OCI-LY7 (cell line): ENCODE measurements around the gene ID2. TPM values are rescaled to one million over a fixed set of nuclear protein-coding genes. Genes with fewer than 3 reads are reported as not detected.

Experiments used
- BruUV-seq: library from RNA; stranded (reverse); fragments of 400-500 nt; replicated peaks from 2 replicates; lab custom pipeline; 2021; lab: Mats Ljungman, UMichigan
- CTCF ChIA-PET: fragments of 300-600 bp; sonication (Branson Sonifier 250); formaldehyde crosslinking; loops from one replicate; lab custom pipeline; 2022; ENCODE audit warnings: antibody characterized with exemption; ENCODE audit not compliant: unreplicated experiment; lab: Charles Lee
- POLR2A ChIA-PET: fragments of 300-600 bp; sonication (Branson Sonifier 250); formaldehyde crosslinking; loops from one replicate; lab custom pipeline; 2022; ENCODE audit warnings: antibody characterized with exemption; lab: Charles Lee
- DNase-seq: peaks from one replicate; pipeline ENCODE4 v3.0.0-alpha.2; 2015; ENCODE audit warnings: low spot score
- H2AFZ ChIP-seq: fragments of 200-600 bp; sonication (generic), shearing (Covaris generic); 2 replicates; pipeline ENCODE4 v1.6.1; 2014; ENCODE audit warnings: mild to moderate bottlenecking, antibody characterized with exemption, low read length, moderate library complexity
- H3K27ac ChIP-seq: fragments of 200-600 bp; sonication (generic); 2 replicates; pipeline ENCODE4 v1.5.1; 2014; ENCODE audit warnings: mixed run types, low read depth, mild to moderate bottlenecking, moderate library complexity, low read length, inconsistent platforms; ENCODE audit not compliant: poor library complexity, severe bottlenecking
- H3K36me3 ChIP-seq: fragments of 200-600 bp; sonication (generic); 2 replicates; pipeline ENCODE4 v1.6.1; 2014; ENCODE audit warnings: mild to moderate bottlenecking, antibody characterized with exemption, low read length, moderate library complexity, mixed read lengths; ENCODE audit not compliant: insufficient read depth
- H3K4me1 ChIP-seq: fragments of 200-600 bp; sonication (generic); 2 replicates; pipeline ENCODE4 v1.5.1; 2014; ENCODE audit warnings: mild to moderate bottlenecking, low read length; ENCODE audit not compliant: insufficient read depth, poor library complexity, severe bottlenecking
- H3K4me2 ChIP-seq: fragments of 200-600 bp; sonication (generic); 2 replicates; pipeline ENCODE4 v1.6.1; 2014; ENCODE audit warnings: mild to moderate bottlenecking, low read length
- H3K4me3 ChIP-seq: fragments of 200-600 bp; sonication (generic); 2 replicates; pipeline ENCODE4 v1.5.1; 2014; ENCODE audit warnings: mild to moderate bottlenecking, low read depth, low read length; ENCODE audit not compliant: poor library complexity, severe bottlenecking
- H3K79me2 ChIP-seq: fragments of 200-600 bp; sonication (generic); 2 replicates; pipeline ENCODE4 v1.6.1; 2016; ENCODE audit warnings: low read depth, mild to moderate bottlenecking, low read length, moderate library complexity, mixed read lengths; ENCODE audit not compliant: insufficient read depth
- H3K9me2 ChIP-seq: fragments of 200-600 bp; sonication (generic); 2 replicates; pipeline ENCODE4 v1.6.1; 2016; ENCODE audit warnings: mild to moderate bottlenecking, low read length, mixed read lengths; ENCODE audit not compliant: insufficient read depth
- H3K9me3 ChIP-seq: fragments of 200-600 bp; sonication (generic); 2 replicates; pipeline ENCODE4 v1.6.1; 2014; ENCODE audit warnings: mild to moderate bottlenecking, mixed run types, low read length, mixed read lengths
- H4K20me1 ChIP-seq: fragments of 200-600 bp; sonication (generic); 2 replicates; pipeline ENCODE4 v1.6.1; 2014; ENCODE audit warnings: mild to moderate bottlenecking, antibody characterized with exemption, low read length, moderate library complexity, mixed read lengths; ENCODE audit not compliant: insufficient read depth
- EZH2phosphoT487 ChIP-seq: fragments of 200-600 bp; sonication (generic); IDR thresholded peaks from 2 replicates; pipeline ENCODE4 v1.6.1; 2018; ENCODE audit warnings: low read depth, borderline replicate concordance, mild to moderate bottlenecking, mixed run types, antibody characterized with exemption, low read length, moderate library complexity, mixed read lengths
- intact Hi-C: fragments of 100-400 bp; cut with micrococcal nuclease; formaldehyde crosslinking; loops from one replicate; pipeline ENCODE4 v1.10.0; 2022; ENCODE audit not compliant: unreplicated experiment
- total RNA-seq, 2 experiments: library from RNA; depleted of rRNA in 1 of 2; stranded (reverse); fragments of >200 nt in 1 of 2; shearing (Covaris generic) in 1 of 2; gene quantifications; 2 replicates each; pipeline ENCODE4 v1.2.3, GENCODE V29; 2014 to 2022
- TF ChIP-seq, protein P1 (sequence below): fragments of 200-600 bp; sonication (generic); conservative IDR thresholded peaks from 2 replicates; pipeline ENCODE4 v1.5.1; 2014; ENCODE audit warnings: mild to moderate bottlenecking, antibody characterized with exemption, low read length, moderate library complexity, mixed read lengths

Gene ID2
- total RNA-seq, 2 experiments from 2014 or later: 79.3 to 498 TPM

GRCh38 chr2:8666581-8666980, 15.3 kb upstream of the ID2 start:
- DNase-seq: no peak
- Histone ChIP-seq H4K20me1 (no peaks in the 10 kb centered on the region), H3K27ac (no peak overlapping the region), H3K79me2 (no peaks in the 10 kb centered on the region), H3K4me3 (no peak overlapping the region), H3K9me2 (no peaks in the 10 kb centered on the region), H2AFZ (no peak overlapping the region), H3K4me2 (no peak overlapping the region), H3K4me1 (no peaks in the 10 kb centered on the region), H3K9me3 (no peaks in the 10 kb centered on the region), H3K36me3 (no peaks in the 10 kb centered on the region)
- intact Hi-C loops: no loop called here
- TF ChIP-seq EZH2phosphoT487: no peak
- TF ChIP-seq, protein P1, sequence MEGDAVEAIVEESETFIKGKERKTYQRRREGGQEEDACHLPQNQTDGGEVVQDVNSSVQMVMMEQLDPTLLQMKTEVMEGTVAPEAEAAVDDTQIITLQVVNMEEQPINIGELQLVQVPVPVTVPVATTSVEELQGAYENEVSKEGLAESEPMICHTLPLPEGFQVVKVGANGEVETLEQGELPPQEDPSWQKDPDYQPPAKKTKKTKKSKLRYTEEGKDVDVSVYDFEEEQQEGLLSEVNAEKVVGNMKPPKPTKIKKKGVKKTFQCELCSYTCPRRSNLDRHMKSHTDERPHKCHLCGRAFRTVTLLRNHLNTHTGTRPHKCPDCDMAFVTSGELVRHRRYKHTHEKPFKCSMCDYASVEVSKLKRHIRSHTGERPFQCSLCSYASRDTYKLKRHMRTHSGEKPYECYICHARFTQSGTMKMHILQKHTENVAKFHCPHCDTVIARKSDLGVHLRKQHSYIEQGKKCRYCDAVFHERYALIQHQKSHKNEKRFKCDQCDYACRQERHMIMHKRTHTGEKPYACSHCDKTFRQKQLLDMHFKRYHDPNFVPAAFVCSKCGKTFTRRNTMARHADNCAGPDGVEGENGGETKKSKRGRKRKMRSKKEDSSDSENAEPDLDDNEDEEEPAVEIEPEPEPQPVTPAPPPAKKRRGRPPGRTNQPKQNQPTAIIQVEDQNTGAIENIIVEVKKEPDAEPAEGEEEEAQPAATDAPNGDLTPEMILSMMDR: no peak
- no TSS peak for BruUV-seq
- ChIA-PET POLR2A (no interaction called here), CTCF (no interaction called here)

DNA sequence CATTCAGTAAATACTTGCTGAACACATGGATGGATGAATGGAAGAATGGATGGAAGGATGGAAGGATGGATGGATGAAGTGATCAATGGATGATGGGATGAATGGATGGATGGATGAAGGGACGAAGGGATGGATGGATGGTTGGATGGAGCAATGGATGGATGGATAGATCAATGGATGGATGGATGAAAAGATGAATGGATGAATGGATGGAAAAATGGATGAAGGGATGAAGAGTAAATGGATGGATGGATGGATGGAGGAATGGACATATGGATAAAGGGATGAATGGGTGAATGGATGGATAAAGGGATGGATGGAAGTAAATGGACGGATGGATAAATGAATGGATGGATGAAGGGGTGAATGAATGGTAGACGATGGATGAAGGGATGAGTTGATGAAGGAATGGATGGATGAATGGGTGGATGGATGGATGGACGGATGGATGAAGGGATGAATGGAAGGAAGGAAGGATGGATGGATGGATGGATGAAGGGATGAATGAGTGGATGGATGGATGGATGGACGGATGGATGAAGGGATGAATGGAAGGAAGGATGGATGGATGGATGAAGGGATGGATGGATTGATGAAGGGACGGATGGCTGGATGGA, 13.9 kb upstream of the ID2 start:
- no peak overlapping the region for H3K27ac ChIP-seq
- CTCF ChIA-PET: no interaction called here
- POLR2A ChIA-PET: interaction anchor here (2.8 kb wide), 1 partner anchor 12 kb away, joined by 29 read pairs; the partner anchor contains the start of gene ID2
- BruUV-seq: no TSS peak
- H3K4me1 ChIP-seq: no peaks in the 10 kb centered on the region
- H3K4me3 ChIP-seq: no peak overlapping the region
- no peak overlapping the region for H3K4me2 ChIP-seq
- TF ChIP-seq EZH2phosphoT487: no peak
- TF ChIP-seq, protein P1: no peak
- DNase-seq: no peak
- intact Hi-C loops: no loop called here
- H3K9me3 ChIP-seq: no peaks in the 10 kb centered on the region
- H3K9me2 ChIP-seq: no peaks in the 10 kb centered on the region
- no peaks in the 10 kb centered on the region for H3K36me3 ChIP-seq
- H3K79me2 ChIP-seq: no peaks in the 10 kb centered on the region
- H2AFZ ChIP-seq: no peak overlapping the region
- no peaks in the 10 kb centered on the region for H4K20me1 ChIP-seq

- Histone ChIP-seq H3K9me3 (peaks cover 9% of the 10 kb centered on the region), H3K79me2 (no peaks in the 10 kb centered on the region), H3K4me1 (no peaks in the 10 kb centered on the region), H3K4me2 (no peak overlapping the region), H3K4me3 (no peak overlapping the region), H3K9me2 (no peaks in the 10 kb centered on the region), H3K36me3 (no peaks in the 10 kb centered on the region), H3K27ac (no peak overlapping the region), H4K20me1 (no peaks in the 10 kb centered on the region), H2AFZ (no peak overlapping the region)
- no TSS peak for BruUV-seq
- no peak for TF ChIP-seq EZH2phosphoT487
- TF ChIP-seq, protein P1: no peak
- DNase-seq: no peak
- intact Hi-C loops: no loop called here
- ChIA-PET CTCF (no interaction called here), POLR2A (interaction anchor here (0.6 to 2.8 kb wide), 3 partner anchors 11 to 1878 kb away, joined by 3 to 29 read pairs (median 3); partner anchors contain the start of gene ID2)
Observed at GRCh38 chr2:8669157-8669817, 12.6 kb upstream of the ID2 start.
